Gastrocnemius medialis (tissue), 4 donors: Measurements from ENCODE around the gene SEC23IP. TPM values are rescaled to one million over a fixed set of nuclear protein-coding genes. Genes with fewer than 3 reads are reported as not detected.

Experiments
- ATAC-seq, 2 donors: fragments of 150-250 bp; one replicate each; pipeline ENCODE4 v1.9.1; 2016
- DNase-seq, 2 donors: peaks; one replicate each; pipeline ENCODE4 v3.0.0-alpha.2; 2019
- H3K27ac ChIP-seq, 4 donors: fragments of 200-600 bp; sonication (generic); 1 replicate in 1 of 4; 2 replicates in 3 of 4; pipeline ENCODE4 v1.5.1; 2016 to 2018; ENCODE audit warnings: mild to moderate bottlenecking in 2 of 4, moderate library complexity in 1 of 4
- H3K27me3 ChIP-seq, 3 donors: fragments of 200-600 bp; sonication (generic) in 2 of 3; 1 replicate in 1 of 3; 2 replicates in 2 of 3; pipeline versions ENCODE4 v1.5.1 to v1.6.0; 2016 to 2019; ENCODE audit warnings: mild to moderate bottlenecking in 1 of 3, moderate library complexity in 1 of 3
- H3K36me3 ChIP-seq, 2 donors: fragments of 200-600 bp; sonication (generic) in 1 of 2; one replicate each; pipeline ENCODE4 v1.5.1; 2017 to 2018
- H3K4me1 ChIP-seq, 2 donors: fragments of 200-600 bp; sonication (generic) in 1 of 2; one replicate each; pipeline ENCODE4 v1.5.1; 2016 to 2017; ENCODE audit warnings: mild to moderate bottlenecking in 2 of 2
- H3K4me3 ChIP-seq, 4 donors: fragments of 200-600 bp; sonication (generic) in 3 of 4; 1 replicate in 1 of 4; 2 replicates in 3 of 4; pipeline ENCODE4 v1.5.1; 2016 to 2019; ENCODE audit warnings: mild to moderate bottlenecking in 2 of 4
- H3K9me3 ChIP-seq, 3 donors: fragments of 200-600 bp; sonication (generic) in 2 of 3; 1 replicate in 1 of 3; 2 replicates in 2 of 3; pipeline ENCODE4 v1.5.1; 2016 to 2019
- CTCF ChIP-seq, 5 experiments: fragments of 450-650 bp in 3 of 5; fragments of 200-600 bp in 2 of 5; sonication (generic) in 2 of 5; IDR thresholded peaks in 4 of 5; conservative IDR thresholded peaks in 1 of 5; 1 replicate in 4 of 5; 2 replicates in 1 of 5; pipeline ENCODE4 v1.5.1; 2016 to 2019; ENCODE audit warnings: antibody characterized with exemption in 5 of 5, mild to moderate bottlenecking in 3 of 5, moderate library complexity in 3 of 5
- POLR2A ChIP-seq, 2 donors: fragments of 450-650 bp; IDR thresholded peaks; one replicate each; pipeline ENCODE4 v1.6.1; 2017; ENCODE audit warnings: antibody characterized with exemption in 2 of 2, mild to moderate bottlenecking in 2 of 2, moderate library complexity in 2 of 2
- in situ Hi-C, 4 donors: fragments of 200-750 bp; cut with MboI; loops; one replicate each; pipeline versions ENCODE4 v1.15.0 to v1.8.0; 2017; ENCODE audit warnings: low sequenced_read_pairs in 4 of 4
- intact Hi-C: fragments of 100-400 bp; cut with DNase I; formaldehyde crosslinking; loops from one replicate; pipeline ENCODE4 v1.15.1; 2023; ENCODE audit warnings: low total_unique reads
- total RNA-seq, 4 donors: library from RNA; depleted of rRNA; stranded (reverse); fragments of >200 nt; gene quantifications; one replicate each; pipeline versions ENCODE4 v1.1.0 to v1.2.3, GENCODE V29; 2016

The SEC23IP gene
- total RNA-seq, 4 donors from 2014 or later: 12.6 to 28.6 (median 21.6) TPM

- intact Hi-C loops (no loop called here), in situ Hi-C loops (no loop called here)
- no peaks in the 10 kb centered on the region for H3K9me3 ChIP-seq
- H3K27me3 ChIP-seq: no peaks in the 10 kb centered on the region
- no peaks in the 10 kb centered on the region for H3K4me1 ChIP-seq
- TF ChIP-seq POLR2A (IDR thresholded peaks at IDR 0.05) (no peak), CTCF (IDR thresholded peaks at IDR 0.05 in 4 of 5, conservative IDR thresholded peaks at IDR 0.05 in 1 of 5) (no peak)
- H3K36me3 ChIP-seq: no peaks in the 10 kb centered on the region
- ATAC-seq: no peak
- no peak for DNase-seq
- H3K4me3 ChIP-seq: no peak overlapping the region
- H3K27ac ChIP-seq: no peak overlapping the region
Observed at GRCh38 chr10:119970107-119970506, 77.6 kb downstream of the SEC23IP start.

- in situ Hi-C loops: no loop called here
- no peak overlapping the region for H3K27ac ChIP-seq
- no peak for DNase-seq
- no peaks in the 10 kb centered on the region for H3K36me3 ChIP-seq
- H3K4me1 ChIP-seq: no peaks in the 10 kb centered on the region
- no peaks in the 10 kb centered on the region for H3K27me3 ChIP-seq
- intact Hi-C loops: no loop called here
- H3K4me3 ChIP-seq: no peak overlapping the region
- no peak for ATAC-seq
- H3K9me3 ChIP-seq: no peaks in the 10 kb centered on the region
- TF ChIP-seq POLR2A (IDR thresholded peaks at IDR 0.05): no peak
- no peak for TF ChIP-seq CTCF (IDR thresholded peaks at IDR 0.05 in 4 of 5, conservative IDR thresholded peaks at IDR 0.05 in 1 of 5)
Observed at GRCh38 chr10:119970963-119971362, 78.4 kb downstream of the SEC23IP start.

GRCh38 chr10:119973281-119973680 is 80.8 kb downstream of the SEC23IP start:
- in situ Hi-C loops: no loop called here
- Histone ChIP-seq H3K36me3 (no peaks in the 10 kb centered on the region), H3K4me3 (no peak overlapping the region), H3K27ac (no peak overlapping the region), H3K9me3 (no peaks in the 10 kb centered on the region), H3K4me1 (no peaks in the 10 kb centered on the region), H3K27me3 (no peaks in the 10 kb centered on the region)
- TF ChIP-seq CTCF (IDR thresholded peaks at IDR 0.05 in 4 of 5, conservative IDR thresholded peaks at IDR 0.05 in 1 of 5): no peak
- ATAC-seq (no peak), DNase-seq (no peak)
- intact Hi-C loops: no loop called here

GRCh38 chr10:119976421-119976820 is 83.9 kb downstream of the SEC23IP start:
- no peaks in the 10 kb centered on the region for H3K4me1 ChIP-seq
- DNase-seq (no peak), ATAC-seq (no peak)
- H3K4me3 ChIP-seq: no peak overlapping the region
- no peak overlapping the region for H3K27ac ChIP-seq
- intact Hi-C loops: no loop called here
- in situ Hi-C loops: no loop called here
- no peaks in the 10 kb centered on the region for H3K36me3 ChIP-seq
- TF ChIP-seq CTCF (IDR thresholded peaks at IDR 0.05 in 4 of 5, conservative IDR thresholded peaks at IDR 0.05 in 1 of 5): no peak
- H3K9me3 ChIP-seq: no peaks in the 10 kb centered on the region
- no peaks in the 10 kb centered on the region for H3K27me3 ChIP-seq

GRCh38 chr10:119980956-119981750 is 88.6 kb downstream of the SEC23IP start:
- Histone ChIP-seq H3K36me3 (no peaks in the 10 kb centered on the region), H3K27me3 (no peaks in the 10 kb centered on the region), H3K4me1 (no peaks in the 10 kb centered on the region), H3K4me3 (no peak overlapping the region), H3K9me3 (no peaks in the 10 kb centered on the region), H3K27ac (no peak overlapping the region)
- in situ Hi-C loops: no loop called here
- no peak for TF ChIP-seq POLR2A (IDR thresholded peaks at IDR 0.05)
- no peak for TF ChIP-seq CTCF (IDR thresholded peaks at IDR 0.05 in 4 of 5, conservative IDR thresholded peaks at IDR 0.05 in 1 of 5)
- intact Hi-C loops: no loop called here
- ATAC-seq (no peak), DNase-seq (no peak)
